Kidney (tissue), 14 donors: Measurements from ENCODE around the gene RNF39. TPM values are rescaled to one million over a fixed set of nuclear protein-coding genes. Genes with fewer than 3 reads are reported as not detected.
A peak's percentile ranks its signal among the peaks of the same experiment; 100 is the strongest.

Experiments
- DNase-seq, 5 donors: peaks; one replicate each; pipeline ENCODE4 v3.0.0-alpha.2; 2013 to 2020
- FAIRE-seq: peaks from 2 replicates; lab custom pipeline; 2012; peaks lifted over from hg19 to GRCh38; lab: Jason Lieb, UNC
- H3K27ac ChIP-seq, 2 donors: one replicate each; pipeline ENCODE4 v1.7.0; 2013; ENCODE audit warnings: low read depth in 2 of 2, low read length in 2 of 2, inconsistent platforms in 1 of 2
- H3K27me3 ChIP-seq: one replicate; pipeline ENCODE4 v1.7.1; 2013; ENCODE audit warnings: low read length, inconsistent platforms; ENCODE audit not compliant: control insufficient read depth, insufficient read depth
- H3K36me3 ChIP-seq, 3 donors: one replicate each; pipeline versions ENCODE4 v1.7.0 to v1.7.1; 2013; ENCODE audit warnings: low read length in 3 of 3, control low read depth in 1 of 3, inconsistent platforms in 1 of 3; ENCODE audit not compliant: insufficient read depth in 3 of 3, control insufficient read depth in 2 of 3
- H3K4me1 ChIP-seq, 3 donors: one replicate each; pipeline versions ENCODE4 v1.7.0 to v1.7.1; 2013; ENCODE audit warnings: low read length in 3 of 3, inconsistent platforms in 1 of 3, low read depth in 1 of 3; ENCODE audit not compliant: control insufficient read depth in 2 of 3, insufficient read depth in 2 of 3
- H3K4me3 ChIP-seq, 3 donors: one replicate each; pipeline versions ENCODE4 v1.7.0 to v1.8.1; 2013; ENCODE audit warnings: low read length in 3 of 3, control low read depth in 1 of 3, inconsistent platforms in 1 of 3
- H3K9ac ChIP-seq, 3 donors: one replicate each; pipeline versions ENCODE4 v1.7.0 to v1.7.1; 2013; ENCODE audit warnings: low read length in 3 of 3, control low read depth in 1 of 3, inconsistent platforms in 1 of 3
- H3K9me3 ChIP-seq, 3 donors: one replicate each; pipeline versions ENCODE4 v1.7.0 to v1.7.1; 2013; ENCODE audit warnings: low read length in 3 of 3, control low read depth in 1 of 3, inconsistent platforms in 1 of 3; ENCODE audit not compliant: control insufficient read depth in 2 of 3, insufficient read depth in 1 of 3
- intact Hi-C: fragments of 100-400 bp; cut with DNase I; formaldehyde crosslinking; loops from one replicate; pipeline ENCODE4 v1.11.1; 2022
- polyA plus RNA-seq: library from polyadenylated mRNA; stranded (reverse); fragments of 350-450 nt; fragmentation: Illumina TruSeq; extraction: RNeasy Lipid Tissue Mini Kit (QIAGEN cat#74804); gene quantifications from one replicate; pipeline ENCODE4 v1.2.3, GENCODE V29; 2014; ENCODE audit warnings: low read depth, low replicate concordance; ENCODE audit not compliant: insufficient read depth
- total RNA-seq: library from RNA; stranded (reverse); fragmentation: NEBNext Ultra II Directional; extraction: Animal tissue kit (Norgen Biotek cat#: 25700); gene quantifications from one replicate; pipeline ENCODE4 v1.2.1, GENCODE V29; 2021
- TF ChIP-seq, protein P1 (sequence below): IDR thresholded peaks from 3 replicates; pipeline ENCODE4 v1.5.1; 2012; ENCODE audit warnings: mild to moderate bottlenecking, moderate library complexity, borderline replicate concordance; ENCODE audit not compliant: insufficient read depth; ENCODE audit errors: extremely low read depth
- donor health status: control.
- donor health status: control.
- donor health status: control.
- donor health status: control.
- donor health status: control.
- donor health status: DM: yes; HTN: yes; CAD: no.
- donor health status: Normal renal cell carcinoma (clear cell type).

Gene RNF39
- total and polyA plus RNA-seq, 2 donors from 2014 or later, result 1.3 TPM; not detected in 1

DNA sequence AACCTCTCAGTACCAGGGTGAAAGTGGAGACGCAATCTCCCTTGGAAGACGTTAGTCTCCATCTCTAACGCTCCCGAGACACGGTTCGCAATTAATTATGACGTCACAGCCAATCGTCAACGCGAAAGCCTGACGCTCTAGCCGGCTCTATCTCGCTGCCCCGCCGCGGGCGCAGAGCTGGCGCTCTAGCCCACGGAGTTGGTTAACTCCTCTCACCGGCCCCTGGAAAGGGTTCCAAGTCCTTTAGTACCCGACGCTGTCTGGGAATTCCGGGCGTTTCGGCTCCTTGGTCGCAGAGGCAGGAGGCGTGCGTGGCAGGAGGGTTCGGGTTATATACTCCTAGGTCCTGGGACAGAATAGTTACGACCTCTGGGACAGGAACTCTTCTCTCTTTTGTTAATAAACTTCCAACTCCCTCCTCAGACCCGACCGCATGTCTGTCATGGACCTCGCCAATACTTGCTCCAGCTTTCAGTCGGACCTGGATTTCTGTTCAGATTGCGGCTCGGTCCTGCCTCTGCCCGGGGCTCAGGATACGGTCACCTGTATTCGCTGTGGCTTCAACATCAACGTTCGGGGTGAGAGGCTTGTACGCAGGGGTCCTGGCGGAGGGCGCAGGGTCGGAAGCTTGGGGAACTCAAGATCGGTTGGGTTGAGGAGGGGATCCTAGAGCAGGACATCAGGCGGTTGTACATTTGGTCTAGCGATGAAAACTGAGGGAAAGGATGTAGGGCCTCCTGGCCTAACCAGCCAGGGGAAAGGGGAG is 14.3 kb downstream of the RNF39 start, which contains the start of gene POLR1H:
TSS of gene POLR1H (plus strand) at position 174 of the 766 bp plus-strand sequence. CDS start at position 434, 260 bp downstream.
- peak; percentile 81 for FAIRE-seq
- Histone ChIP-seq H3K9me3 (no peaks in the 10 kb centered on the region), H3K27ac (peak within 1 kb of the TSS; percentile 81 to 85), H3K36me3 (peaks cover 0 to 5% (median 3%) of the 10 kb centered on the region in 3 donors), H3K27me3 (no peaks in the 10 kb centered on the region), H3K9ac (peak within 1 kb of the TSS; percentile 90 to 100 (median 96)), H3K4me3 (peak within 1 kb of the TSS; percentile 95 to 100 (median 97)), H3K4me1 (peaks cover 0 to 15% (median 5%) of the 10 kb centered on the region in 3 donors)
- TF ChIP-seq, protein P1, sequence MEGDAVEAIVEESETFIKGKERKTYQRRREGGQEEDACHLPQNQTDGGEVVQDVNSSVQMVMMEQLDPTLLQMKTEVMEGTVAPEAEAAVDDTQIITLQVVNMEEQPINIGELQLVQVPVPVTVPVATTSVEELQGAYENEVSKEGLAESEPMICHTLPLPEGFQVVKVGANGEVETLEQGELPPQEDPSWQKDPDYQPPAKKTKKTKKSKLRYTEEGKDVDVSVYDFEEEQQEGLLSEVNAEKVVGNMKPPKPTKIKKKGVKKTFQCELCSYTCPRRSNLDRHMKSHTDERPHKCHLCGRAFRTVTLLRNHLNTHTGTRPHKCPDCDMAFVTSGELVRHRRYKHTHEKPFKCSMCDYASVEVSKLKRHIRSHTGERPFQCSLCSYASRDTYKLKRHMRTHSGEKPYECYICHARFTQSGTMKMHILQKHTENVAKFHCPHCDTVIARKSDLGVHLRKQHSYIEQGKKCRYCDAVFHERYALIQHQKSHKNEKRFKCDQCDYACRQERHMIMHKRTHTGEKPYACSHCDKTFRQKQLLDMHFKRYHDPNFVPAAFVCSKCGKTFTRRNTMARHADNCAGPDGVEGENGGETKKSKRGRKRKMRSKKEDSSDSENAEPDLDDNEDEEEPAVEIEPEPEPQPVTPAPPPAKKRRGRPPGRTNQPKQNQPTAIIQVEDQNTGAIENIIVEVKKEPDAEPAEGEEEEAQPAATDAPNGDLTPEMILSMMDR, result no peak
- intact Hi-C loops, result no loop called here
- peak; percentile 95 to 99 (median 97) for DNase-seq

DNA sequence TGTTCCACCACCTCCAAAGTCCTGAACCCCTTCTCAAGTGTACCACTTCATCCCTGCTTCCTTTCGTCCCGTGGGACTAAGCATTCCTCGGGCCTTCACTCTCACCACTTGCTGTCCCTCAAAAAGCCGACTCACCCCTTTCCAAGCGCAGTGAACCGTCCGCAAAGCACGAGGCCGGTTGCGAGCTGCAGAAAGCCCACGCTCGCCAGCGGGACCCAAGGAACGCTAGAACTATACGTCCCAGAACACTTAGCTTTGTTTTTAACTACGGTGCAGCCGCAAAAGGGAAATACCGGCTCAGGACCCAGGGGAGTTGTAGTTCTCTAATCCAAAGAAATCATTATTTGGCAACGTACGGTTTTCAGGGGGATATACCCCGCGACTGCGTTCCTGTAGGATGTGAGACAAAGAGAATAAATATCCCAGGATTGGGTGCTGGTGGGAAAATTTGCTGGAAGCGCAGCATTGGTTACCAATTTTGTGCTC is 14.9 kb downstream of the RNF39 start:
- Histone ChIP-seq H3K27me3 (no peaks in the 10 kb centered on the region), H3K9ac (peak overlapping the region; percentile 90 to 100 (median 96)), H3K27ac (peak overlapping the region; percentile 71 to 85), H3K36me3 (peaks cover 0 to 5% (median 3%) of the 10 kb centered on the region in 3 donors), H3K4me3 (peak overlapping the region; percentile 95 to 100 (median 97)), H3K4me1 (peaks cover 0 to 10% (median 5%) of the 10 kb centered on the region in 3 donors), H3K9me3 (no peaks in the 10 kb centered on the region)
- DNase-seq (peak in 3 of 5 donors; percentile 32 to 71 (median 63)), FAIRE-seq (no peak)
- TF ChIP-seq, protein P1, result no peak
- intact Hi-C loops, result no loop called here

DNA sequence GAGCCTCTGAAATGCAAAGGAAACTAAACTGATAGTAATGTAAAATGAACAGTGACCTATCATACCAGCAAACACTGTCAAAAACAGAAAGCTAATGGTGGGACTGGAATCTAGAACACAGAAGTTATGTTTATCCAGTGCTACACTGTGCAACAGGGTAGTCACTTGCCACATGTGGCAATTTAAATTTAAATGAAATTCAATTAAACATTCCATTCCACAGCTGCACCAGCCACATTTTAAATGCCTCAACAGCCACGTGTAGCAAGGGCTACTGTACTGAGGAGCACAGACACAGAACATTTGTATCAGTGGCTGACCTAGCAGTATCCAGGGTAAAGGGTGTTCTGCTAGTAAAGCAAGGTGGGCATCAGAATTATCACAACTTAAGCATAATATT is 20.1 kb downstream of the RNF39 start:
- no peak for DNase-seq
- H3K9me3 ChIP-seq, result no peaks in the 10 kb centered on the region
- H3K4me1 ChIP-seq, result peaks cover 0 to 6% (median 5%) of the 10 kb centered on the region in 3 donors
- intact Hi-C loops, result no loop called here
- H3K27ac ChIP-seq, result no peak overlapping the region
- H3K4me3 ChIP-seq, result no peak overlapping the region
- TF ChIP-seq, protein P1, result no peak
- H3K9ac ChIP-seq, result no peak overlapping the region
- peaks cover 0 to 5% (median 0%) of the 10 kb centered on the region in 3 donors for H3K36me3 ChIP-seq
- no peak for FAIRE-seq
- no peaks in the 10 kb centered on the region for H3K27me3 ChIP-seq
